ENCODE measurements around the gene P2RY10. TPM values are rescaled to one million over a fixed set of nuclear protein-coding genes. Genes with fewer than 3 reads are reported as not detected.

The P2RY10 gene
- total RNA-seq, 1 donor from 2014 or later, result not detected

Other genes with a start within 250 kb of the P2RY10 start
- gene LPAR4, start 197.7 kb upstream of the P2RY10 start, total RNA-seq, result 0.09 TPM in 1 of 2 replicates, not detected in the other
- under 0.01 TPM in 1 of 2 replicates, not detected in the other for gene GPR174, start 199.3 kb downstream of the P2RY10 start, total RNA-seq

Data from dermis blood vessel endothelial cell (primary cell).